IPS-NIHi11 (cell line): ENCODE measurements around the gene LRRFIP1.

Source experiments
- DNase-seq: peaks from one replicate; pipeline ENCODE4 v3.0.0; 2012; ENCODE audit warnings: mixed read lengths, low spot score

The LRRFIP1 gene

GRCh38 chr2:237639052-237639835 lies 11.9 kb downstream of the LRRFIP1 start:
- DNase-seq = no peak

- no peak for DNase-seq
Observed at GRCh38 chr2:237639836-237640220, 12.4 kb downstream of the LRRFIP1 start.

- no peak for DNase-seq
Observed at GRCh38 chr2:237640493-237640998, 13.2 kb downstream of the LRRFIP1 start.

DNA sequence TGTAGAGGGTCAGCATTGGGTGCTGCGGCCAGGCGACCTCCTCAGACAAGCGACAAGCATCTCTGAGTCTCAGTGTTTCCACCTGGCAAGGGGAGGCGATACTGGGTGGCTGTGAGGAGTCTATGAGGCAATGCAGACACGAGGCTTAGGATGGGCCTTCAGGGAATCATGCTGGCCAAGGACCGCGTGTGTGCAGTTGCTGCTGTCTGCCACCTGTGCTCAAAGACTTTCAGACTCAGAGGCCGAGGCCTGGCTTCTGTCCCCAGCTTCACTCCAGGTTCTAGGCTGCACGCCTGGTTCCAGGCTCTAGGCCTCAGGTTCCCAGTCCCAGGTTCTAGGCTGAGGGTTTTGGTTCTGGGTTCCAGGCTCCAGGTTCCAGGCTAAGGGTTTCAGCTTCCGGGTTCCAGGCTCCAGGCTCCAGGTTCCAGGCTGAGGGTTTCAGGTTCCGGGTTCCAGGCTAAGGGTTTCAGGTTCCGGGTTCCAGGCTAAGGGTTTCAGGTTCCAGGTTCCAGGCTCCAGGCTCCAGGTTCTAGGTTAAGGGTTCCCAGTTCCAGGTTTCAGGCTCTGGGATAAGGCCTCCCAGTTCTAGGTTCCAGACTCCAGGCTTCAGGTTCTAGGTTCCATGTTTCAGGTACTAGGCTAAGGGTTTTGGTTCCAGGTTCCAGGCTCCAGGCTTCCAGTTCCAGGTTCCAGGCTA lies 14.8 kb downstream of the LRRFIP1 start:
- no peak for DNase-seq

- DNase-seq = no peak
Observed at GRCh38 chr2:237643066-237643465, 15.7 kb downstream of the LRRFIP1 start.

DNA sequence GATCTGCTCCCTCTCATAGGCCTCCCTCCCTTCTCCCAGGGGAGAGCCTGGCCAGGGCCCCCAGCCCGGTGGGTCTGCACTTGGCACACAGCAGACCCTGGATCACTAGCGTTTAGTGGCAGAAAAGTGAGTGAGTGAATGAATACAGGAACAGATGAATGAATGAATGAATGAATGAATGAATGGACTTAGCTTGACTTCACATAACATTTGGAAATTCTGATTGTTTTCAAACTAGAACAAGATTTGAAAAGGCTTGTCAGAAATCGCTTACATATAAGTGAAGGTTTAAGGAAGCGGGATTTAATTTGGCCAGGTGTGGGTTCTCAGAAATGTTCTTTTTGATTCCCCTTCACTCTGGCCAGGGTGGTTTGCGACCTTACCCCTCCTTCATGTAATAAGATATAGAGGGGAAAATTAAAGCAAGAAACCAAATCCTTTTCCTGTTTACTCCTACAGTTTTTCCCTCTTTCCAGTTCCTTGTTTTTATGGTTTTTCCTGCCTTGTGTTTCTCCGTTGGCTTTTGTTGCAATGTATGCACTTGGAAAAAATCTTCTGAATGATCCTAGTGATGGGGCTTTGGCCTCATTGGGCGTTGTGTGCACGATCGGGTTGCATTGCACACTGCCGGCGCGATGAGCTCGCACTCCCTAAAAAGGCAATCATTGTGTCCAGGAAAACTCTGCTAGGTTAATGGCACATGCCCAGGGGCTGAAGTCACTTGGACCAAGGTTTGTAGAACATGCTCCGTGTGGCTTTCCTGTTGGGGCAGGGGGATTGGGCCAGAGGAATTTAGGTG lies 16.4 kb downstream of the LRRFIP1 start:
- DNase-seq = no peak

DNA sequence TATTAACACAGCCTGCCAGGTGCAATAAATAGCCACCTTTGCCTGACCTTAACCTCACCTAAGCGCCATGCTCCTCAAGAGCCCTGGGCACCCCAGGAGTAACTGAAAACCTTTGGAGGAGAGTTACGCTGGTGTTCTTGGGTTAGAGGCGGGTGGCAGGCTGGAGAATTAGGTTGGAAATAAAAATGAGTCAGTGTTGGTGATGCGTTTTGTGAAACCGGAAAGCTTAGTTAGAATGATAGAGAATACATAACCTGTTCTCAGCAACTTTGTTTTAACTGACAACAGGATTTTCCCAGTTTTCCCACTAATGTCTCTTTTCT lies 17.0 kb downstream of the LRRFIP1 start:
- no peak for DNase-seq

DNA sequence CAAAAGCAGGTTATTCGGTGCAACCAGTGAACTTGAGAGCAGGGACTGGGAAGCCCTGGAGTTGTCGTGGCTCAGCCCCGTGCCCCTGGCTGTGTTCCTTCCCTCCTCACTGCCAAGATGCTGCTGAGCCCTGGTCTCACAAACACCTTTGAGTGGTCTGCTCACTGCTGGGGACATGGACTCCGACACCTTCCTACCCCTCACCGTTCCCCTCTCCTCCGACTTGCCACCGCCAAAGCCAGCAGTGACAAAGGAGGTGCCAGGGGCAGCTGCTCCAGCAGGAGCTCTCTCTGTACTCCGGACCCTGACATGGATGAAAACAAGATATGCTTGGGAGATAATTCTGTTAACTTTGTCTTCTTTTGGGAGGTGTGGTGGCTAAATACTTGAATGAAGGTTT lies 17.9 kb downstream of the LRRFIP1 start:
- DNase-seq = no peak

DNA sequence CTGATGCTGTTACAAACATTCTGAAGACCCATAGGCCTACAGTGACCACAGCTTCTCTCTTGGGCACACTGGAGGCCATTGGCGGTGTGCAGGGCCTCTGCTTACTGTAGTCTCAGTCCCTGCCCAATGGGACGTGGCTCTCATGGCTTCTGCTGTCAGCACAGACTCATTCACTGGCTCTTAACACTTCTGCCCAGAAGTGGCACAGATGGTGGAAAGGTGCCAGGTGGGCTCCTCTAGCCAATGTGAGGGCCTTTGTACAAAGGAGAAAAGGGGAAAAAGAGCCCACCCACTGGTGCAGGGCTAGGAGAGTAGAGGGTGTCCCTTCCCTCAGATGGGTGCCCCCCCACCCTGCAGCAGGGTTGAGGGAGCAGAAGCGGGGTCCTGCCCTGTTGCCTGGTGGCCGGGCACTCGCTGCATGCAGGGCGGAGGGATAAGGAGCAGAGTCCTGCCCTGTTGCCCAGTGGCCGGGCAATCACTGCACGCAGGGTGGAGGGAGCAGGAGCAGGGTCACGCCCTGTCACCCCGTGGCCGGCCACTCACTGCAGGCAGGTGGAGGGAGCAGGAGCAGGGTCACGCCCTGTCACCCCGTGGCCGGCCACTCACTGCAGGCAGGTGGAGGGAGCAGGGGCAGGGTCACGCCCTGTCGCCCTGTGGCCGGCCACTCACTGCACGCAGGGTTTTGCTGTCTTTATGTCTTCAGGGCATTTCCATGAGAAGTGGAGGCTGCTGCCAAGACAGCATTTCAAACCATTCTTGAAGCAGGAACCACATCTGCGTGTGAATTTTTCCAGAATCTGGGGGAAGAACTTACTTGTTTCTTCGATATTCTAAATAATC lies 20.0 kb downstream of the LRRFIP1 start:
- no peak for DNase-seq

GRCh38 chr2:237648016-237648381 lies 20.6 kb downstream of the LRRFIP1 start:
- DNase-seq = no peak

DNA sequence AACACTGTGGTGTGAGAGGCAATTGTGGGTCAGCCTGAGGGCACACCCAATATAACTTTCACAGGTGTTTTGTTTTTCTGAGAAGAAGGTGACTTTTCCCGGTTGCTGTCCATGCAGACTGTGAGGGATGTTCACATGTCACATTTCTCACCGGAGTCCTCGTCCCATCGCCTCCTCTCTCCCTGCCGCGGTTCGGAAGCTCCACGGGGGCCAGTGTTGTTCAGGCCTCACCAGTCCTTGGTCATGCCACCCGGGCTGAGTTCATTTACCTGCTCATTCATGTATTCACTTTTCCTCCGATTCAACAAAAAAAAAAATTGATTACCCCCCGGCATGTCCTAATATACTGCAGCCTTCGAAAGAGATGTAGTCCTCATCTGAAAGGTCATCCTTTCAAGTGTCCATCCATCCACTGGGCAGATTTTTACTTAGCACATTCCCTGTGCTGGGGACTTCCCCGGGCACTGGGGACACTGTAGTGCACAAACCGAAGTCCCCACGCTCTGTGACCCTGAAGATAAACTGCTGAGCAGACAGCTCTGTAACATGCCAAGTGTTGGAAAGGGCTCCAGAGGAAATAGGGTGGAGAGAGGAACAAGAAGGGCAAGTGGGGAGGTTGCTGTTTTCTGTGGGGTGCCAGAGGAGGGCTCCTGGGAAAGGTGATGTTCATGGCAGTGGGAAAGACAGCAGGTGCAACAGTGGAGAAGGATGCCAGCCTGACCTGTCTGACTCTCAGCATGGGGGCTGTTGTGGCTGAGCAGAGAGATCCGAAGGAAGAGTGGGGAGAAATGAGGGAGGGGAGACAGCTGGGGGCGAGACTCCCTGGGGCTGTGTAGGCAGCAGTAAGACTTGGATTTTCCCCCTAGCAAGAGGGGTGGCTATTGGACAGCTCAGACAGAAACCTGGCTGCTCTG lies 22.4 kb downstream of the LRRFIP1 start:
- no peak for DNase-seq

- DNase-seq = peak; percentile 68
Observed at GRCh38 chr2:237650455-237650850, 23.1 kb downstream of the LRRFIP1 start.

GRCh38 chr2:237651761-237652160 lies 24.4 kb downstream of the LRRFIP1 start:
- no peak for DNase-seq

GRCh38 chr2:237652181-237652580 lies 24.8 kb downstream of the LRRFIP1 start:
- DNase-seq = no peak

- DNase-seq = no peak
Observed at GRCh38 chr2:237652854-237653253, 25.5 kb downstream of the LRRFIP1 start.

- DNase-seq = no peak
Observed at GRCh38 chr2:237653776-237654558, 26.6 kb downstream of the LRRFIP1 start.

DNA sequence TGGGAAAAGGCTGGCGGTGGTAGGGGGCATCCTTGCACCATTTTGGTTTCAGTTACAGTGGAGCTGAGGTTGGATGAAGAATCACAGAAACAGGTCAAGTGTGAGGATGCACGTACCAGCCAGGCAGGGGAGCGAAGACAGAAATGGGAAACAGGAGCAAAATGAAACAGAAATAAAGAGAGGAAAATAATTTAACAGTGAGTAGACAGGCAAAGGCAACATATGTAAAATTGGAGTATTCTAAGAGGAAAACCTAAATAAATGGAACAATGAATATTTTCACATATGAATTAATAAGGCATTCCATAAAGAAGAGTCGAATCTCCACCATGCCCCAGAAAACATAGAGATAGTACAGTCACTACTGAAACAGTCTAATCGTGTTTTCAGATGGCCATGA lies 29.7 kb downstream of the LRRFIP1 start:
- no peak for DNase-seq

- no peak for DNase-seq
Observed at GRCh38 chr2:237660381-237660900, 33.1 kb downstream of the LRRFIP1 start.

- DNase-seq = no peak
Observed at GRCh38 chr2:237661270-237661669, 33.9 kb downstream of the LRRFIP1 start.
